Keratinocyte (primary cell): Measurements from ENCODE around the gene FPR1.

Experiments used
- CTCF ChIP-seq, 3 experiments: IDR thresholded peaks in 1 of 3; conservative IDR thresholded peaks in 1 of 3; optimal IDR thresholded peaks in 1 of 3; 2 replicates in 2 of 3; 3 replicates in 1 of 3; pipeline versions ENCODE3 to v1.5.1; 2011; ENCODE audit warnings: low read length in 3 of 3, mild to moderate bottlenecking in 3 of 3, moderate library complexity in 2 of 3, control low read depth in 1 of 3, inconsistent platforms in 1 of 3; ENCODE audit not compliant: insufficient read depth in 2 of 3; ENCODE audit errors: extremely low read depth in 1 of 3
- EZH2 ChIP-seq: IDR thresholded peaks from one replicate; pipeline ENCODE4 v1.6.1; 2012; ENCODE audit warnings: inconsistent platforms, mild to moderate bottlenecking, low read length, moderate library complexity

GRCh38 chr19:51760697-51761356, 9.1 kb upstream of the FPR1 start, which contains the start of gene FPR2:
- TF ChIP-seq CTCF (optimal IDR thresholded peaks at IDR 0.05 in 1 of 3, IDR thresholded peaks at IDR 0.05 in 1 of 3, conservative IDR thresholded peaks at IDR 0.05 in 1 of 3; ENCODE audit: extremely low read depth in 1 of 3, insufficient read depth in 2 of 3, low read length in 3 of 3) (no peak), EZH2 (no peak)
